HG03558 (cell line): Measurements from ENCODE around the gene EVX1.

ENCODE experiments used
- ATAC-seq: cut with Tn5 transposase; IDR thresholded peaks from one replicate; pipeline ENCODE4 v1.9.1; 2021; ENCODE audit warnings: moderate number of reproducible peaks; ENCODE audit not compliant: unreplicated experiment; ENCODE audit errors: extremely low read depth

Gene EVX1

DNA sequence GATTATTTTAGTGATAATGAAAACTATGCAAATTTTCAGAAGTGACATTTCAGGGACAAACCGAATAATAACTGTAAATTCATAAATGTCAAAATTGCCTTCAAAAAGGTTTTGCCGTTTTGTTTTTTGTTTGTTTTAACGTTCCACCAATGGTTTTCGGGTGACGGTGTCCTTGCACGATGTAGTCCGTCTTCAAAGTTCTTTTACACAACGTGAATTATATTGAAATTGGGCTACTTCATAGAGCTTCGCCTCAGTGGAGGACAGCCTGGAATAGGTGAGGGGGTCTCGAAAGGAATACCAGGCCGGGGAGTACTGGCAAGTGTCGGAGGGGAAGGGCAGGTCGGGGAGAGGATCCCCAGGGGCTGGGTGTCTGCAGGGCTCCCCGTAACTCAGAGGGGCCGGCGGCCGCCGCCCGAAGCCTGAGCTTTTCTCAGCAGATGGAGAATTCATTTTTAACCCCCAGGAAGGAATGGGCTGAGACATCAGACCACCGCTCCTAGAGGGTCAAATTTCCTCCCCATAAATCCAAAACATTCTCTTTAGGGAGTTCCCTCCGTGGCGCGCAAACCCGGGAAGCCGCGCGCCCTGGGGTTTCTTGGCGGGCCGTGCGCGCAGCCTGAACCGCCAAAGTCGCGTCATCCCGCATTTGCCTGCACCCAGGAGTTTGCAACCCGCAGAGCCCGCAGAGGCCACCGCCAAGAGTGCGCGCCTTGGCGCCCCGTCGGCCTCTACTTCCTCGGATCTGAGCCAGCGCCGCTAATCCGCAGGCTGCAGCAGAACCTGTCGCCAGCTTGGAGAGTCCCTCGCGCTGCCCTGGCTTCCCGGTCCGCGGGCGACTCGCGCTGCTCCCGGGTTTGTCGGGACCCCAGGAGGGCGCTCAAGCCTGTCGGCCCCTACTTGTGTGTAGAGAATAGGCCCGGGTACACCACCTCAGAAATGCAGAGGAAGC, 17.3 kb upstream of the EVX1 start:
- ATAC-seq = no peak

DNA sequence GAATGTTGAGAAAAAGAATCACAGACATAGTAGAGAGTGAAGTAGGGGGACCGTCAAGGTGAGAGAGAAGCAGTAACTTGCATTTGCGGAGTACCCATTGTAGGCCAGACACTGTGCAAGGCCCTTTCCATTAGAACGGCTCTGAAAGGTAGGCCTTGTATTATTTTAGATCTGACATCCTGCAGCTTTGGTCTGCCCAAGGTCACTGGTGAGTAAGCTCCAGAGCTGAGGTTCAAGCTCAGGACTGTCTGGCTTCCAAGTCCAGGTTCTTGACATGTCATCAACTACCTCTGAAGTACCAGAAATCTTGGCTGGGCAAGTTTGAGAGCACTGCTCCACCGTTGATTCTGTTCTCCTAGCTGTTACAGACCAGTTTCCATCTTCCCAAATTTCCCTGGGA, 13.2 kb upstream of the EVX1 start:
- ATAC-seq = no peak

DNA sequence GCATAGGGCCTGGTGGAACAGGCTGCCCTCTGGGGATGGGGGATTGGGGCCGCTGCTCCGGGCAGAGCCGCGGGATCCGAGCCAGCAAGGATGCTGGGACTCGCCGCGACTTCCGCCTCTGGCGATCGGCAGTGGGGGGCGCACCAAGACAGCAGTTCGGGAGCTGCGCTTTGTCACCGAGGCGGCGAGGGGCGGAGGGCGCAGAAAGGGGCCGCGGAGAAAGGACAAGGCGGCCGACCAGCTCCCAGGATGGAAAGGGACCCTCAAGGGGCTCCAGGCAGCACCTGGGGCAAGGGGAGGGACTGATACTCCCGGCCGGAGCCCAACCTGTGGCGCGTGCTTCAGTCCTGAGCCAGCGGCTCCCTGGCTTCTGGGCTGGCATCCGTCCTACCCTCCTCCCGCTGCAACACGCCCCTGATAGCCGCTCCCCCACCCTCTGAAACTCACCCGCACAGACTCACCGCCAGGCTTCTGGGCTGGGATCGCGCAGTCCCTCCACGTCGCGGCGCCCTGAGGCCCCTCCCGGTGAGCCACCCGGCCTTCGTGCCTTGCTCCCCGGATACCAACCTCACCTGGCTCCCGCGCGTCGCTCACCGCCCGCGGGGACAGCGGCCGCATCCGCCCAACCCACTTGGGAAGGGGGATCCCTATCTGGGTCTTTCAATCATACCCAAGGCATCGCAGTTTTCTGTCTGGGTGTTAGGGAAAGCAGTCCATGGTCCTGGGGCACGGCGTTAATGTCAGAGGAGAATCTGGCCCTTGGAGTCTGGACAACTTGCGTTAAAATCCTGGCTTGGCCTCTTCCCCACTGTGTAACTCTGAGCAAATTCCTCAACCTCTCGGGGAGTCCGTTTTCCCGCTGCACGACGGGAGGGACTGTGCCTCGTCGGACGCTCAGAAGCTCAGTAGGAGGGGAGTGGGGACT, 7.0 kb upstream of the EVX1 start:
- ATAC-seq = no peak

DNA sequence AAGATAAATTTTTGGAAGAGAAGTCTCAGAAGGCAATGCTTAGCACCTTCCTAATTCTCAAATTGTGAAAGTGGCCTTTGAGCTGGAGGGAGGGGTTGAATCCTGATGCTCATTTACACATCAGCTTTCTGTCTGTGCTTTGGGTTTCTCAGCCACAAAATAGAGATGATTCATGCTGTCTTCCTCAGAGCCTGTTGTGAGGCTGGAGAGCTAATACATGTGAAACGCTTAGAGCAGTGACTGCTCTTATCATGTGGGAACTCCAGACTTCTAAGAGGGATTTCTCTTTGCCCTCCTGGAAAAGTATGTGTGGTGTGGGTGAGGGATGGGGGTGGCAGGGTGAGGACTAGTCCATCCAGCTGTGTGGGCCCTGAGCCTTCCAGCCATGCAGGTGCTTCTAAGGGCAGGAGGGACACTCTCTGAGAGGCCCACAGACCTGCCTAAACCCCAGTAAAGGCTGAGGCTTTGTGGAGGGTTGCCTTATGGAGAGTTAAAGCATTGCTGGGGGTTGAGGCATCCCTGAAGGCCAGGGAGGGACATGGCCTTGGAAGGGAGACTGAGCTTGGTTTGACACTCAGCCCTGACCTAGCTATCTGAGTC, 4.8 kb upstream of the EVX1 start:
- ATAC-seq = no peak

GRCh38 chr7:27238979-27239386, 3.6 kb upstream of the EVX1 start:
- ATAC-seq = no peak

DNA sequence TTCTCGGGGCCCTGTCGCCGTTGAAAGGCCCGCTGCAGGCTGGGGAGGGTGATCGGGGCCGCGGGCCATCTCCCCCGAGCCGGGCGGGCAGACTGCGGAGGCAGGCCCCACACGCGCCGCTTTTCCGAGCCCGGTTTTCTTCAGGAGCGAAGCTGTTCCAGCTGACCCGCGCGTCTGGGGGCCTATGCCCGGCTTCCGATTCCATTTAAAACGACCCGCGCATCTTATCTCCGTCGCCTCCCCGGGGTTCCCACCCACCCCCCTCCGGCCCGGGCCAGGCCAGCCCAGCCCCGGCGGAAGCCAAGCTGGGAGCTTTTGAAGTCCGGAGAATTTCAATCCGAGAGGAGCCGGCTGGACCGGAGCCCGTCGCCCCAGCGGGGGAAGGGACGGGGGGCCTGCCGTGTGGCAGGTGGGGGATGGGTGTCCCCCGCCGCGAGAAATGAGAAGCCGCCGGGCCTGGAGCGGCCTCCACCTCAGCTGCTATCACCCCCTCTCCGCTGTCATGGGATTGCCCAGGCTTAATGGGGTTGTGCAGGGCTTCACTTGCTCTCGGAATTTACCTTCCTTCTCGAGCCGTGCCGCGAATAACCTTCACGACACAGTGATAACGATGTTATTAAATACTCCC, 3.1 kb upstream of the EVX1 start:
- ATAC-seq = no peak

GRCh38 chr7:27240015-27240731, 2.4 kb upstream of the EVX1 start:
- no peak for ATAC-seq

DNA sequence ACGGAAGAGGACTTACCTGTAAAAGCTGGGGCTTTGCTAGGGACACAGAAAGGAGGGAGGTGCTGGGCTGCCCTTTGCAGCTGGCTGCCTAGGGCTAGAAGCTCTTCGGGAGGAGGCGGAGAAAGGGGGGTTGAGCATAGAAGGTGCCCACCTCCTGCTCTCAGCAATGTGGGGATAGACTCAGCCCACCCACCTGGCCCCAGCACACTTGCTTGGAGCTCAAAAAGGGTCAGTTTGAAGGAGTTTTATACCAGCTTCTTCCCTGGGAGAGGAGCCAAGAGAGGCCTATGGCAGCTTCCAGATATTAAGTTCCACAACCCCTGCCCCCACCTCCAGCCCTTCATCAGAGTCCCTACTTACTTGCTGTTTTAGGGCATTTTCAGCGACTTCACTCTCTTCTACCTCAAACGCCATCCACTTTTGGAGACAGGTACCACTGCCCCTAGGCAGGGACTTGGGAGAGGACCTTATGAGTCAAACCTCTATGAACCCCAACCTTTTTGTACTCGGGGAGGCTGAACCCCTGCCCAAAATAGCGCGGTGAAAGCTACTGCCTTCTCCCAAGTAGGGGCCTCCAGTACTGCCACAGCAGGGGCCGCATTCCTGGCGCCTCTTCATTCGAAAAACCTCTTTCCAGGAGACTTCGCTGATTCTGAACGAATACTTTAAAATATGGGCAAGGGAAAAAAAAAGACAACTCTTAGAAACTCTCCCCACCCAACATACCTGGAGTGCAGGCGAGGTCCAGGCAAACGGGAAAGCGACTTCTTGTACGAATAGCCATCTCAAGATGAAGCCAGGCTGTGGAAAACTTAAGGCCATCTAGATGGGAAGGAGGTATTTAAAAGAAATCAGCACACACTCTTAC, 1.2 kb upstream of the EVX1 start:
- ATAC-seq = no peak

- ATAC-seq = no peak
These were observed 448 bp upstream of the EVX1 start for GRCh38 chr7:27242154-27242553.

- ATAC-seq = no peak
These were observed 950 bp downstream of the EVX1 start for GRCh38 chr7:27243340-27244163.

GRCh38 chr7:27244488-27245123, 2.0 kb downstream of the EVX1 start:
- ATAC-seq = no peak

GRCh38 chr7:27245124-27245797, 2.7 kb downstream of the EVX1 start:
- ATAC-seq = no peak

- no peak for ATAC-seq
These were observed 3.4 kb downstream of the EVX1 start for GRCh38 chr7:27245798-27246691.

DNA sequence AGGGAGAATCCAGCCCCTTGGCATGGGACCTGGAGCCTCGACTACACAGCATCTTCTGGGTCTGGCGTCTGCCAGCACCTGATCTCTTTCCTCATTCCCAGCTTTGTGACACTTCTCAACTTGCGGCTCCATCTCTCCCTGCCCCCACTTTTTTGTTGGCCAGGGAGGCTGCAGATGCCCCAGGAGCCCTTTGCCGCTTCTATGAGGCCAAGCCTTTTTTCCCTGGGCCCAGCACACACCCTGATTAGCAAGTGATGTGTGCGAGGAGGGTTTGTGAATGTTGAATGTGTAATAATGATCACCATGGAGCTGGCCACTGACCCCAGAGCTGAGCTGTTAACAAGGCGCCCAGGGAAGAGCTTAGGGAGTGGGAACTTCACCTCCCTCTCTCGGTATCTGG, 4.4 kb downstream of the EVX1 start:
- no peak for ATAC-seq

- ATAC-seq = no peak
These were observed 5.1 kb downstream of the EVX1 start for GRCh38 chr7:27247452-27248426.
